ENCODE data around the gene NALF2. TPM values are rescaled to one million over a fixed set of nuclear protein-coding genes. Genes with fewer than 3 reads are reported as not detected.
A peak's percentile ranks its signal among the peaks of the same experiment; 100 is the strongest.

The NALF2 gene
- polyA plus RNA-seq, 1 donor from 2014 or later = 5.4 TPM

DNA sequence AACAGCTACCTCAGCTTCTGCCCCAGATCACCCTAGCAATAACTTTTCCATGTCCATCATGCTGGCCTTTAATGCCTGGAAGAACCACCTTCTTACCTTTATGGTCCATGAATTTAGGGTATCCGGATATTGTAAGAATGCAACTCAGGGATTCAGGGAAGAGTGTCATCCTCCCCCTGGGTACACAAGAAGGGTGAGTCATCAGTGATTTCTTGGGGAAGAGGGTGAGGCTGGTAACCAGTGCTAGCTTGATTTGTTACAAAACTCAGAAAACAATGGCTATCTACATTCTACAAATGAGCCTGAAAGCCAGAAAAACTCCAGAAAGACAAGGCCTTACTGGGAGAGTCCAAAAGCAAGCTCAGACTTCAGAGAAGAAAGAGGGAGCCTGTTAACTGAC lies 10.4 kb upstream of the NALF2 start:
- TF ChIP-seq SMC3 (conservative IDR thresholded peaks at IDR 0.05; ENCODE audit: poor library complexity) = no peak
- H3K9ac ChIP-seq (ENCODE audit: low read length) = no peak overlapping the region
- no peaks in the 10 kb centered on the region for H3K36me3 ChIP-seq (ENCODE audit: insufficient read depth, low read length)
- no peaks in the 10 kb centered on the region for H3K9me3 ChIP-seq (ENCODE audit: low read length)
- no peak overlapping the region for H3K27ac ChIP-seq (ENCODE audit: low read length)
- H3K9me2 ChIP-seq (ENCODE audit: insufficient read depth, low read length) = no peaks in the 10 kb centered on the region
- H3K4me2 ChIP-seq (ENCODE audit: low read length) = no peak overlapping the region
- H3F3A ChIP-seq (ENCODE audit: insufficient read depth, low read length, poor library complexity, severe bottlenecking) = no peaks in the 10 kb centered on the region
- H2AFZ ChIP-seq (ENCODE audit: low read depth, low read length) = no peak overlapping the region
- no peaks in the 10 kb centered on the region for H3K79me2 ChIP-seq (replicated peaks; ENCODE audit: insufficient read depth, low read length)
- H3K4me3 ChIP-seq (ENCODE audit: low read length) = no peak overlapping the region
- no peaks in the 10 kb centered on the region for H3K27me3 ChIP-seq (ENCODE audit: insufficient read depth, low read depth, low read length)
- H4K20me1 ChIP-seq (ENCODE audit: insufficient read depth) = no peaks in the 10 kb centered on the region

DNA sequence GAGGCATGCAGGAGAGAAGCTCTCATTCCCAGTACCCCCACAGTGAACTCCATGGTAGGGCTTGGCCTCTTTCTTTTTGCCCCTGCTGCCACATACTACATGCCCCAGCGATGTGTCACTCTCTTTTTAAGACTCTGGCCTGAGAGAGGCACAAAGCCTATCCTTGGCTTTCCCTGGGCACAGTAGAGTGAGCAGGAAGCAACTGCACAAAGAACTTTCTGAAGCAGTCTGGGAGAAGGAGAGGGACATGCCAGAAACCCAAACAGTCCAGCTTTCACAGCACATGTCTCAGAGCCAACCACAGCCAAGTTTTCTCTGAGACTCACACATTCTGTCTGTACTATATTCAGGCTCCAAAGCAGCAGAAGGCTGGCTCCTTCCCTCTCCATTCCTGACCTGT lies 7.9 kb upstream of the NALF2 start:
- Histone ChIP-seq H3K79me2 (replicated peaks; ENCODE audit: insufficient read depth, low read length) (no peaks in the 10 kb centered on the region), H3K9me2 (ENCODE audit: insufficient read depth, low read length) (no peaks in the 10 kb centered on the region), H4K20me1 (ENCODE audit: insufficient read depth) (no peaks in the 10 kb centered on the region), H3K9me3 (ENCODE audit: low read length) (no peaks in the 10 kb centered on the region), H3K27ac (ENCODE audit: low read length) (no peak overlapping the region), H2AFZ (ENCODE audit: low read depth, low read length) (no peak overlapping the region), H3K27me3 (ENCODE audit: insufficient read depth, low read depth, low read length) (no peaks in the 10 kb centered on the region), H3F3A (ENCODE audit: insufficient read depth, low read length, poor library complexity, severe bottlenecking) (no peaks in the 10 kb centered on the region), H3K4me3 (ENCODE audit: low read length) (no peak overlapping the region), H3K9ac (ENCODE audit: low read length) (no peak overlapping the region), H3K4me2 (ENCODE audit: low read length) (no peak overlapping the region), H3K36me3 (ENCODE audit: insufficient read depth, low read length) (no peaks in the 10 kb centered on the region)
- TF ChIP-seq EP300 (conservative IDR thresholded peaks at IDR 0.05; ENCODE audit: poor library complexity, severe bottlenecking) = no peak
- no peak for TF ChIP-seq POLR2AphosphoS5 (IDR thresholded peaks at IDR 0.05)
- TF ChIP-seq, protein P1, sequence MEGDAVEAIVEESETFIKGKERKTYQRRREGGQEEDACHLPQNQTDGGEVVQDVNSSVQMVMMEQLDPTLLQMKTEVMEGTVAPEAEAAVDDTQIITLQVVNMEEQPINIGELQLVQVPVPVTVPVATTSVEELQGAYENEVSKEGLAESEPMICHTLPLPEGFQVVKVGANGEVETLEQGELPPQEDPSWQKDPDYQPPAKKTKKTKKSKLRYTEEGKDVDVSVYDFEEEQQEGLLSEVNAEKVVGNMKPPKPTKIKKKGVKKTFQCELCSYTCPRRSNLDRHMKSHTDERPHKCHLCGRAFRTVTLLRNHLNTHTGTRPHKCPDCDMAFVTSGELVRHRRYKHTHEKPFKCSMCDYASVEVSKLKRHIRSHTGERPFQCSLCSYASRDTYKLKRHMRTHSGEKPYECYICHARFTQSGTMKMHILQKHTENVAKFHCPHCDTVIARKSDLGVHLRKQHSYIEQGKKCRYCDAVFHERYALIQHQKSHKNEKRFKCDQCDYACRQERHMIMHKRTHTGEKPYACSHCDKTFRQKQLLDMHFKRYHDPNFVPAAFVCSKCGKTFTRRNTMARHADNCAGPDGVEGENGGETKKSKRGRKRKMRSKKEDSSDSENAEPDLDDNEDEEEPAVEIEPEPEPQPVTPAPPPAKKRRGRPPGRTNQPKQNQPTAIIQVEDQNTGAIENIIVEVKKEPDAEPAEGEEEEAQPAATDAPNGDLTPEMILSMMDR (IDR thresholded peaks at IDR 0.05; ENCODE audit: poor library complexity, severe bottlenecking) = no peak
- TF ChIP-seq MXI1 (conservative IDR thresholded peaks at IDR 0.05; ENCODE audit: poor library complexity, severe bottlenecking) = no peak
- no peak for TF ChIP-seq RAD21 (conservative IDR thresholded peaks at IDR 0.05)
- TF ChIP-seq TAF1 (IDR thresholded peaks at IDR 0.05; ENCODE audit: low read depth) = no peak
- no peak for TF ChIP-seq EZH2 (IDR thresholded peaks at IDR 0.05; ENCODE audit: borderline replicate concordance, insufficient read depth, low read length, poor library complexity, severe bottlenecking)
- TF ChIP-seq SMC3 (conservative IDR thresholded peaks at IDR 0.05; ENCODE audit: poor library complexity) = no peak
- no peak for TF ChIP-seq REST (IDR thresholded peaks at IDR 0.05; ENCODE audit: borderline replicate concordance)

GRCh38 chrX:69501429-69501828 lies 2.7 kb upstream of the NALF2 start:
- H3K27me3 ChIP-seq (ENCODE audit: insufficient read depth, low read depth, low read length) = no peaks in the 10 kb centered on the region
- no peaks in the 10 kb centered on the region for H3F3A ChIP-seq (ENCODE audit: insufficient read depth, low read length, poor library complexity, severe bottlenecking)
- H3K79me2 ChIP-seq (replicated peaks; ENCODE audit: insufficient read depth, low read length) = peaks cover 8% of the 10 kb centered on the region
- no peak overlapping the region for H3K4me3 ChIP-seq (ENCODE audit: low read length)
- peak overlapping the region; percentile 76 for H3K27ac ChIP-seq (ENCODE audit: low read length)
- H2AFZ ChIP-seq (ENCODE audit: low read depth, low read length) = peak overlapping the region; percentile 19
- peak overlapping the region; percentile 51 for H3K9ac ChIP-seq (ENCODE audit: low read length)
- H3K36me3 ChIP-seq (ENCODE audit: insufficient read depth, low read length) = no peaks in the 10 kb centered on the region
- H3K4me2 ChIP-seq (ENCODE audit: low read length) = no peak overlapping the region
- no peaks in the 10 kb centered on the region for H4K20me1 ChIP-seq (ENCODE audit: insufficient read depth)
- H3K9me2 ChIP-seq (ENCODE audit: insufficient read depth, low read length) = no peaks in the 10 kb centered on the region
- TF ChIP-seq EP300 (conservative IDR thresholded peaks at IDR 0.05; ENCODE audit: poor library complexity, severe bottlenecking) (no peak), POLR2AphosphoS5 (IDR thresholded peaks at IDR 0.05) (peak; percentile 58)
- H3K9me3 ChIP-seq (ENCODE audit: low read length) = no peaks in the 10 kb centered on the region
